GM21447 (cell line): ENCODE data around the gene WFDC6.
"Not testable (repeated sequence)": the region's sequence is repeated elsewhere in the genome, so short reads cannot be mapped to it uniquely, and the experiment has no call there.

Source experiments
- ATAC-seq: cut with Tn5 transposase; IDR thresholded peaks from one replicate; pipeline ENCODE4 v1.9.1; 2021; ENCODE audit not compliant: unreplicated experiment

WFDC6 gene

GRCh38 chr20:45539382-45539781 lies at the start of gene WFDC6:
Gene WFDC6 (minus strand): TSS chr20:45539482. CDS start chr20:45539407, 75 bp downstream.
- ATAC-seq, result no peak

DNA sequence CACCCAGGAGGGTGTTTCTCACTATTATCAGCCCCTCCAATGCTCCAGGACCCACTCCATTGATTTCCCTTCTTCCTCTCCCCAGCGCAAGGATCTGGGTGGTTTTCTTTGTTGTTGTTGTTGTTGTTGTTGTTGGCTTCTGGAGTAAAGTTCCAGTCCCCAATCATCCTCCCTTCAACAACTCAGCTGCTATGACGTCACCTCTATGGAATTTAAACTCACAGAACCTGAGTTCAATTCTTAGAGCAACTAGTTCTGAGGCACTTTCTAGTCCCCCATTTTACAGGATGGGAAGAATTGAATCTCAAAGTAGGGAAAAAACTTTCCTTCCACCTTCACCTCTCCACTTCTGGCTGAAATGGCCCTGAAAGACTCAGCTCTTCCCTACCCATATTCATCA lies 49.5 kb upstream of the WFDC6 start:
- no peak for ATAC-seq

DNA sequence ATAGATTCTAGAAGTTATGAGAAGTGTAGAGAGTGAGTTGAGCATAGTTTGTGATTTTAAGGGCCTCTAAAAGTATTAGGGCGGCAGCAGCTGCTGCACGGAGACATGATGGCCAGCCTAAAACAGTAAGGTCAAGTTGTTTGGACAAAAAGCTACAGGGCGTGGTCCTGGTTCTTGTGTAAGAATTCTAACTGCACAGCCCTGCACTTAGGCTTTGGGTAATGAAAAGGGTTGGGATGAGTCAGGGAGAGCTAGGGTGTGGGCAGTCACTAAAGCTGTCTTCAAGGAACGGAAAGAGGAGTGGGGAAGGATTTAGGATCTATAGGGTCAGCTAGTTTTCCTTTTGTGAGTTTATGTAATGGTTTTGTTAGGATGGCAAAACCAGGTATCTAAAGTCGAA lies 46.7 kb upstream of the WFDC6 start:
- ATAC-seq, result not testable (repeated sequence)

DNA sequence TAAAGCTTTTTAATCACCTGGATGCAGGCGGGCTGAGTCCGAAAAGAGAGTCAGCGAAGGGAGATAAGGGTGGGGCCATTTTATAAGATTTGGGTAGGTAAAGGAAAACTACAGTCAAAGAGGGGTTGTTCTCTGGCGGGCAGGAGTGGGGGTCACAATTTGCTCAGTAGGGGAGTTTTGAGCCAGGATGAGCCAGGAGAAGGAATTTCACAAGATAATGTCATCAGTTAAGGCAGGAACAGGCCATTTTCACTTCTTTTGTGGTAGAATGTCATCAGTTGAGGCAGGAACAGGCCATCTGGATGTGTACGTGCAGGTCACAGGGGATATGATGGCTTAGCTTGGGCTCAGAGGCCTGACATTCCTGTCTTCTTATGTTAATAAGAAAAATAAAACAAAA lies 45.0 kb upstream of the WFDC6 start:
- ATAC-seq, result not testable (repeated sequence)

DNA sequence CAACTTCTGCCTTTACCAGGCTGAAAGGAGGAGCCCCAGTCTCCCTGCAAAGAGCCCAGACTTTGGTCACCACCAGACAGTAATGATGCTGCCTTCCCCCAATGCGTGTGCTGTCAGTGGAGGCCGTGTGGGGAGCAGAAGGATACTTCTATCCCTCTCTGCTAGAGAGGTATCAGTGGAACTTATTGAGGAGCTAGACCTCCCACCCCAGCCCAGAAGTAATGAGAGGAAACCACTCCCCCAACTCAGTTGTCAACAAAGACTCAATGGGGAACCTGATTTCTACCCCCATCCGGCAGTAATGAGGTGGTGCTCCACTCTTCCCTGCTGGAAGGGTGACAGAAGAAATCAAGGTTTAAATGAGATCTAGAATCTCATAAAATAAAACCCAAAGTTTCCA lies 44.2 kb upstream of the WFDC6 start:
- ATAC-seq, result no peak

DNA sequence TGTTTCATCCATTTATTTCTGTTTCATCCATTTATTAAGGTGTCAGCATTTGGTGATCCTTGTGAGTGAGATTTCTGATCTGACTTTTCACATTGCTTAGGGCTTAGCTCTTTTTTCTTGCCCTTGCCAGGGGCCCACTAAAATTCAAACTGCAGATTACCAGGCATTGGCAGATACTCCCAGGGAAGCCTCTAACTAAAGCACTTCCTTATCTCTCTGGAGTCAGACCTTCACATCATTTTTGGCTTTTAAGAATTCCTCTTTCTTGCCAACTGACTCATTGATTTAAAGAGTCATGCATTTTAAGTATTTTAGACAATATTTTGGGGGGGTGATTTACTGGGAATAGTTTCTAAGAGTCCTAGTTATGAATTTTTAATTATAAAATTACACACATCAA lies 42.4 kb upstream of the WFDC6 start:
- no peak for ATAC-seq

DNA sequence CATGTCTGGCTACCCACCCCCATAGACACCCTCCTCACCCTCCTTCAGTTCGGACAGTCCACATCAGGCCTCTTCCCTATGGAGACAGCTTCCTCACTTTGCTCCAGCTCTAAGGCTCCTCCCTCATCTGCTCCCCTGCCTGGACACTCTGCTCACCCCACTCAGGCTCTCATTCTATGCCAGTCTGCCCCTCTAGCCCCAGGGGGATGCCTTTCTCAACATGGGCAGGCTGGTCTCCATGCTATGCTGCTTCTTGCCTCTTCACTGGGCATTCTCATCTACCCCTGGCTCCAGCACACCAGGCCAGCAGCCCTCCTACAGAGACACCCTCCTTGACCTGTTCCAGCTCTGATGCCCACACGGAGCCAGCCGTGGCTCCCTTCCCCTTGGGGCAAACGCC lies 39.9 kb upstream of the WFDC6 start, which contains the start of gene WFDC8:
Gene WFDC8 (minus strand): TSS at position 101 of the 400 bp plus-strand sequence. CDS start 37 bp downstream, at position 64.
- ATAC-seq, result no peak

DNA sequence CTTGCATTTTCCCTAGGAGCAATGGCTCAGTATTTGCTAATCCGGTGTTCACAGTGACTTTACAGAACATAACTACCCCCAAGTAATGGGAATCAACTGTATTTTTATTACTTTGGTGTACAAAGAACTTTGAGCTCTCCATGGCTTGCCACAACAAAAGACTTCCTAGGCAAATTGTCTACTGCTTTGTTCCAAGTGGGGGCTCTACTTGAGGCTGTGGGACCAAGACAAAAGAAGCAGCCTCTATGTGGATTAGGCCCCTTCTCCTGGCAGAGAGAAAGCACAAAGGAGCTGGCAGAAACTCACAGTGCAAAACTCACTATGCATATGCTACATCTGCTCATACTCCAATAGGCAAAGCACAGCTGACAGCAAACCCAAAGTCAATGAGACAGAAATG lies 38.9 kb upstream of the WFDC6 start:
- no peak for ATAC-seq

GRCh38 chr20:45576995-45577394 lies 37.7 kb upstream of the WFDC6 start:
- no peak for ATAC-seq

- no peak for ATAC-seq
Measured at GRCh38 chr20:45575931-45576330, 36.6 kb upstream of the WFDC6 start.

- not testable (repeated sequence) for ATAC-seq
Measured at GRCh38 chr20:45569650-45570049, 30.4 kb upstream of the WFDC6 start.

DNA sequence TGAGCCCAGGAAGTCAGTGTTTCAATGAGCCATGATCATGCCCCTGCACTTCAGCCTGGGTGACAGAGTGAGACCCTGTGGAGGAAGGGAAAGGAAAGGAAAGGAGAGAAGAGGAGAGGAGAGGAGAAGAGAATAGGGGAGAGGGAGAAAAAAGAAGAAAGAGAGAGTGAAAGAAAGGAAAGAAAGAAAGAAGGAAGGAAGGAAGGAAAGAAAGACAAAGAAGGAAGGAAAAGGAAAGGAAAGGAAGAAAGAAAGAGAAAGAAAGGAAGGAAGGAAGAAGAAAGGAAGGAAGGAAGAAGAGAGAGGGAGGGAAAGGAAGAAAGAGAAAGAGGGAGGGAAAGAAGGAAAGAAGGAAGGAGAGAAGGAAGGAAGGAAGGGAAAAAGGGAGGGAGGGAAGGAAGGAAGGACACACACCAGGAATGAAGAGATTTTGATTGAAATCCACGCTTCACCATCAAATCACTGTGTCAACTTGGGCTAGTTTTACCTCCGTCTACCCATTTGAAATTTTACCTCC lies 25.5 kb upstream of the WFDC6 start:
- no peak for ATAC-seq

- no peak for ATAC-seq
Measured at GRCh38 chr20:45555198-45555597, 15.9 kb upstream of the WFDC6 start.

GRCh38 chr20:45552456-45552855 lies 13.2 kb upstream of the WFDC6 start:
- ATAC-seq, result no peak

DNA sequence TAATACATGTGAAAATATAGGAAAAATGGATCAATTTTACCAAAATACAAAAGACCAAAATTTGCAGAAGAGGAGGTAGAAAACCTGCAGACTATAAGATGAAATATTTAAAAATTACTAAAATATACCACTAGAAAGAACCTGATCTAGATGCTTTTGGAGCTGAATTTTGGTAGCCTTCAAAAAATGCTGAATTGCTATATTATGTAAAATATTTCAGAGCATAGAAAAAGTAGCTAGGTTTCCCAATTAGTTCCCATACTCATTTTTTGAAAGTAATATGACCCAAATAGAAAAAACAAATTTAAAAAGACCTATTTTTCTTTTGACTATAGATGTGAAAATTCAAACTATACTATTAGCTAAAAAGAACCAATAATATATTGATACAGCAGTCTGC lies 11.5 kb upstream of the WFDC6 start:
- ATAC-seq, result no peak

DNA sequence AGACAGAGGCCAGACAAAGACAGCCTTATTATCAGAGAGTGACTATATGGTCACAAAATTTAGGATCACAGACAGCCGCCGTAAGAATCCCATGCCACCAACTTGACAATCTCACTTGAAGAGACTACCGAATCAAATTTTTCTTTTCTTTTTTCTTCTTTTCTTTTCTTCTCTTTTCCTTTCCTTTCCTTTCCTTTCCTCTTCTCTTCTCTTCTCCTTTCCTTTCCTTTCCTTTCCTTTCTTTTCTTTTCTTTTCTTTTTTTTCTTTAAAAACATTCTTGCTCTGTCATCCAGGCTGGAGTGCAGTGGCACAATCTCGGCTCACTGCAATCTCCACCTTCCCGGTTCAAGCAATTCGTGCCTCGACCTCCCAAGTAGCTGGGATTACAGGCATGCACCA lies 9.1 kb upstream of the WFDC6 start:
- ATAC-seq, result no peak

GRCh38 chr20:45547206-45547770 lies 8.0 kb upstream of the WFDC6 start, which contains the start of gene EPPIN:
Gene EPPIN (minus strand): TSS chr20:45547401. CDS start chr20:45547357, 44 bp downstream.
- no peak for ATAC-seq

- no peak for ATAC-seq
Measured at GRCh38 chr20:45545754-45546453, 6.6 kb upstream of the WFDC6 start.

DNA sequence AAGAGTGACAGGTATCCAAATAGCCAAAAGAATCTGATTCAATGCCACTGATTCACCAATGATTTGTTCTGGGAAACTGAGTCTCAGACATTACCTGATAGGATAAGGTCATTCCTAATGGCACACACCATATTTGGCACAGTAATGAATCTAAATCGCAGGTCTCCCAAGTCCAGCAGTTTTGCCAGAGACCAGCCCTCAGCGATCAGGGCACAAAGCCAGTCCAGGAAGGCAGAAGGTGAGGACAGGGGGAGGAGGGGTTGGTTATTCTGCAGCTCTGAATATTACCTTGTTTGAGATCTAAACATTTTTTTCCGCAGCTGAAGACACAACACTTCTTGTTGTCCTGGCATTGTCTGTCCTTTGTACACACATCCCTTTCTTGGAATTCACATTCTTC lies 6.1 kb upstream of the WFDC6 start:
- ATAC-seq, result no peak

DNA sequence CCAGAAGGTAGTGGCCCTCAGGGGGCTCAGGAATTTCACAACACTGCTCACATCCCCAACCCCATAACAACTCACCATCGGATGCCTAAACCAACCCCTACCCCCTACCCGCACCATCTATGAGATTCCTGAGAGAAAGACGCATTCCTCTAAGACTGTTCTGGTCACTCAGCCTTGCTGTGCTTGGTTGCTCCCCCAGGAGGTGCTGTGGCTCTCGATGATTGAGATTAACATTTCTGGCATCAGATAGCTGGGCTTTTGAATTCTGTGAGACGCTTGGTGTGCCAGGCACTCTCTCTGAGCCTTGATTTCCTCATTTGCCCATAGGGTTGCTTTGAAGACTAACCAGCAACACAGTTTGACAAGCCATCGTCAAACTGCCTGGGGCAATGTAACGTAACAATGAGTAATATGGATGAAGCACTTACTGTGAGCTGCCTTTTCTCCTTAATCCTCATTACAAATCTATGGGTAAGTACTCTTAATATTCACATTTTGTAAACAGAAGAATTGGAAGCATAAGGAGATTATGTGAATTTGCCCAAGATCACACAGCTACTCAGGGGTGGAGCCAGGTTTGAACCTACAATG lies 978 bp downstream of the WFDC6 start:
- no peak for ATAC-seq

GRCh38 chr20:45527294-45527693 lies 12.0 kb downstream of the WFDC6 start:
- no peak for ATAC-seq

- no peak for ATAC-seq
Measured at GRCh38 chr20:45523821-45524220, 15.5 kb downstream of the WFDC6 start.
